Thymus (tissue), 11 donors: ENCODE measurements around the gene POLR2J2. TPM values are rescaled to one million over a fixed set of nuclear protein-coding genes. Genes with fewer than 3 reads are reported as not detected.
"Not testable (repeated sequence)": the region's sequence is repeated elsewhere in the genome, so short reads cannot be mapped to it uniquely, and the experiment has no call there.

Experiments
- DNase-seq, 9 donors: peaks; one replicate each; pipeline ENCODE4 v3.0.0-alpha.2; 2013; ENCODE audit warnings: low spot score in 9 of 9, low read depth in 6 of 9, missing footprints in 1 of 9
- H3K27ac ChIP-seq, 2 donors: one replicate each; pipeline ENCODE4 v1.5.1; 2013; ENCODE audit warnings: control low read depth in 1 of 2, low read depth in 1 of 2, low read length in 1 of 2, mild to moderate bottlenecking in 1 of 2, moderate library complexity in 1 of 2
- H3K27me3 ChIP-seq, 2 donors: one replicate each; pipeline ENCODE4 v1.5.1; 2013; ENCODE audit warnings: low read length in 1 of 2; ENCODE audit not compliant: control insufficient read depth in 2 of 2, insufficient read depth in 1 of 2
- H3K36me3 ChIP-seq, 2 donors: one replicate each; pipeline ENCODE4 v1.5.1; 2013; ENCODE audit warnings: low read length in 1 of 2, mild to moderate bottlenecking in 1 of 2, moderate library complexity in 1 of 2; ENCODE audit not compliant: control insufficient read depth in 2 of 2, insufficient read depth in 2 of 2
- H3K4me1 ChIP-seq, 2 donors: one replicate each; pipeline ENCODE4 v1.5.1; 2013; ENCODE audit warnings: low read length in 2 of 2; ENCODE audit not compliant: control insufficient read depth in 2 of 2, insufficient read depth in 2 of 2
- H3K4me3 ChIP-seq, 2 donors: one replicate each; pipeline ENCODE4 v1.5.1; 2013; ENCODE audit warnings: low read length in 2 of 2, control low read depth in 1 of 2, mild to moderate bottlenecking in 1 of 2
- H3K9me3 ChIP-seq, 2 donors: one replicate each; pipeline ENCODE4 v1.5.1; 2013; ENCODE audit warnings: low read length in 1 of 2, mild to moderate bottlenecking in 1 of 2; ENCODE audit not compliant: control insufficient read depth in 2 of 2, insufficient read depth in 1 of 2
- WGBS: extraction: QIAGEN DNeasy Blood & Tissue Kit; methylation state at CpG from one replicate; pipeline ENCODE4 v1.1.7; 2013; 5-methylcytosine and 5-hydroxymethylcytosine counted together
- polyA plus RNA-seq: library from polyadenylated mRNA; stranded (reverse); fragments of 200-250 nt; gene quantifications from one replicate; pipeline ENCODE4 v1.2.3, GENCODE V29; 2013
- total RNA-seq: library from RNA; stranded (reverse); fragments of 120-200 nt; gene quantifications from one replicate; pipeline ENCODE4 v1.2.4, GENCODE V29; 2013
- donor health status: healthy.

Gene POLR2J2
- total and polyA plus RNA-seq, 2 donors = 1.3 to 4.8 TPM

GRCh38 chr7:102697642-102698512 lies 26.4 kb upstream of the POLR2J2 start:
- H3K4me1 ChIP-seq, H3K27ac ChIP-seq, H3K36me3 ChIP-seq, H3K4me3 ChIP-seq, H3K27me3 ChIP-seq, DNase-seq, H3K9me3 ChIP-seq: not testable (repeated sequence)
- WGBS = 97% methylated on average over 5 of the region's 5 CpGs

GRCh38 chr7:102696009-102696408 lies 24.5 kb upstream of the POLR2J2 start:
- not testable (repeated sequence) for DNase-seq, H3K27ac ChIP-seq, H3K4me1 ChIP-seq, H3K36me3 ChIP-seq, H3K9me3 ChIP-seq, H3K4me3 ChIP-seq, H3K27me3 ChIP-seq
- 93% methylated on average over 1 of the region's 2 CpGs for WGBS

- not testable (repeated sequence) for DNase-seq, H3K9me3 ChIP-seq, H3K4me1 ChIP-seq, H3K4me3 ChIP-seq, H3K36me3 ChIP-seq, H3K27ac ChIP-seq, H3K27me3 ChIP-seq
- 93% methylated on average over 1 of the region's 3 CpGs for WGBS
Observed at GRCh38 chr7:102695033-102695552, 23.6 kb upstream of the POLR2J2 start.

GRCh38 chr7:102694008-102694407 lies 22.5 kb upstream of the POLR2J2 start:
- H3K4me3 ChIP-seq, H3K27me3 ChIP-seq, H3K27ac ChIP-seq, H3K4me1 ChIP-seq, H3K9me3 ChIP-seq, H3K36me3 ChIP-seq, DNase-seq: not testable (repeated sequence)
- WGBS = 96% methylated on average over 2 of the region's 2 CpGs

GRCh38 chr7:102690602-102691001 lies 19.1 kb upstream of the POLR2J2 start:
- not testable (repeated sequence) for H3K27ac ChIP-seq, H3K4me3 ChIP-seq, H3K9me3 ChIP-seq, H3K27me3 ChIP-seq, H3K4me1 ChIP-seq, DNase-seq, H3K36me3 ChIP-seq
- WGBS = 92% methylated on average over 4 of the region's 6 CpGs

- DNase-seq = peak in 3 of 9 donors; percentile 6 to 20 (median 12)
Observed at GRCh38 chr7:102689436-102690282, 18.2 kb upstream of the POLR2J2 start.

GRCh38 chr7:102688299-102689036 lies 17.0 kb upstream of the POLR2J2 start:
- H3K27ac ChIP-seq, H3K36me3 ChIP-seq, DNase-seq, H3K4me3 ChIP-seq, H3K4me1 ChIP-seq, H3K27me3 ChIP-seq, H3K9me3 ChIP-seq: not testable (repeated sequence)
- WGBS = no CpG with 5 or more reads among the region's 37 CpGs

More at GRCh38 chr7:102689436-102690282, 18.2 kb upstream of the POLR2J2 start:
- H3K36me3 ChIP-seq, H3K27me3 ChIP-seq, H3K9me3 ChIP-seq, H3K27ac ChIP-seq, H3K4me1 ChIP-seq: not testable (repeated sequence)
- WGBS = 2% methylated on average over 14 of the region's 74 CpGs
- peak overlapping the region; percentile 13 to 26 for H3K4me3 ChIP-seq

- not testable (repeated sequence) for DNase-seq, H3K27ac ChIP-seq, H3K4me1 ChIP-seq, H3K36me3 ChIP-seq, H3K27me3 ChIP-seq, H3K4me3 ChIP-seq, H3K9me3 ChIP-seq
- WGBS = no CpG with 5 or more reads among the region's 5 CpGs
Observed at GRCh38 chr7:102682560-102682959, 11.1 kb upstream of the POLR2J2 start.
